Measurements from ENCODE around the gene KANSL1L.

DNA sequence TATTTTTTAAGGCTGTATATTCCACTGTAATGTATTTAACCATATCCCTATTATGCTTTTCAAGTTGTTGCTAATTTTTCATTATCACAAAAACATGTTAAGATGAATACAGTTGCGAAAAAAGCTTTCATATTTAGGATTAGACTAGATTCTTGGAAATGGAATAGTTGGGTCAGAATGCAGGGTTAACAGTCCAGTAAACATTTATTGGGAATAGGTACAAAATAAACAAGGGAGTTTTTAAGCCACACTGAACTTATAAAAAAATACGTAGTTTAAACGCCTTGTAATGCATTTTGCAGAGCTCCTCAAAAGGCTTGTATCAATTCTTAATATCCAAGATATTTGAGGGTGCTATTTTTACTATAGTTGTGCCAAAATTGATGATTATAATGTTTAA lies 133.1 kb downstream of the KANSL1L start:
- TF ChIP-seq, protein P1, sequence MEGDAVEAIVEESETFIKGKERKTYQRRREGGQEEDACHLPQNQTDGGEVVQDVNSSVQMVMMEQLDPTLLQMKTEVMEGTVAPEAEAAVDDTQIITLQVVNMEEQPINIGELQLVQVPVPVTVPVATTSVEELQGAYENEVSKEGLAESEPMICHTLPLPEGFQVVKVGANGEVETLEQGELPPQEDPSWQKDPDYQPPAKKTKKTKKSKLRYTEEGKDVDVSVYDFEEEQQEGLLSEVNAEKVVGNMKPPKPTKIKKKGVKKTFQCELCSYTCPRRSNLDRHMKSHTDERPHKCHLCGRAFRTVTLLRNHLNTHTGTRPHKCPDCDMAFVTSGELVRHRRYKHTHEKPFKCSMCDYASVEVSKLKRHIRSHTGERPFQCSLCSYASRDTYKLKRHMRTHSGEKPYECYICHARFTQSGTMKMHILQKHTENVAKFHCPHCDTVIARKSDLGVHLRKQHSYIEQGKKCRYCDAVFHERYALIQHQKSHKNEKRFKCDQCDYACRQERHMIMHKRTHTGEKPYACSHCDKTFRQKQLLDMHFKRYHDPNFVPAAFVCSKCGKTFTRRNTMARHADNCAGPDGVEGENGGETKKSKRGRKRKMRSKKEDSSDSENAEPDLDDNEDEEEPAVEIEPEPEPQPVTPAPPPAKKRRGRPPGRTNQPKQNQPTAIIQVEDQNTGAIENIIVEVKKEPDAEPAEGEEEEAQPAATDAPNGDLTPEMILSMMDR (IDR thresholded peaks at IDR 0.05; ENCODE audit: insufficient read depth, low read length), result no peak
- no peak for TF ChIP-seq SPI1 (IDR thresholded peaks at IDR 0.05; ENCODE audit: borderline replicate concordance, low read depth)
